Chondrocyte (in vitro differentiated cells): Measurements from ENCODE around the gene F13B. TPM values are rescaled to one million over a fixed set of nuclear protein-coding genes. Genes with fewer than 3 reads are reported as not detected.

Experiments used
- DNase-seq: peaks from one replicate; pipeline ENCODE4 v3.0.0; 2021; ENCODE audit warnings: mixed read lengths, low spot score
- H3K27ac Mint-ChIP-seq: one replicate; pipeline ENCODE4 v1.8.0; 2021; ENCODE audit warnings: mild to moderate bottlenecking, moderate library complexity, mixed read lengths; ENCODE audit not compliant: unreplicated experiment
- H3K27me3 Mint-ChIP-seq: 2 replicates; pipeline ENCODE4 v1.8.0; 2021; ENCODE audit warnings: low read depth, mixed read lengths
- H3K36me3 Mint-ChIP-seq: 2 replicates; pipeline ENCODE4 v1.8.0; 2021; ENCODE audit warnings: low read depth, mixed read lengths
- H3K4me1 Mint-ChIP-seq: 2 replicates; pipeline ENCODE4 v1.8.0; 2021; ENCODE audit warnings: low read depth, mild to moderate bottlenecking, mixed read lengths
- H3K4me3 Mint-ChIP-seq: one replicate; pipeline ENCODE4 v1.8.0; 2021; ENCODE audit warnings: mild to moderate bottlenecking, moderate library complexity, mixed read lengths; ENCODE audit not compliant: unreplicated experiment
- H3K9me3 Mint-ChIP-seq: 2 replicates; pipeline ENCODE4 v1.8.0; 2021; ENCODE audit warnings: low read depth, mixed read lengths
- CTCF ChIP-seq: fragments of 200-600 bp; sonication (generic); IDR thresholded peaks from 2 replicates; pipeline ENCODE4 v1.5.0; 2021; ENCODE audit warnings: antibody characterized with exemption, mild to moderate bottlenecking, moderate library complexity
- total RNA-seq: library from RNA; stranded (reverse); gene quantifications from 3 replicates; pipeline ENCODE4 v1.2.1, GENCODE V29; 2021

The F13B gene
- total RNA-seq, 1 donor from 2014 or later, result not detected

GRCh38 chr1:197016751-197017150 lies 50.3 kb downstream of the F13B start:
- Mint-ChIP-seq H3K4me1 (no peaks in the 10 kb centered on the region), H3K9me3 (peaks cover 1% of the 10 kb centered on the region), H3K36me3 (peaks cover under 1% of the 10 kb centered on the region), H3K4me3 (no peak overlapping the region), H3K27me3 (peaks cover 6% of the 10 kb centered on the region), H3K27ac (no peak overlapping the region)
- TF ChIP-seq CTCF, result no peak
- DNase-seq, result no peak

- H3K9me3 Mint-ChIP-seq, result peaks cover 7% of the 10 kb centered on the region
- no peaks in the 10 kb centered on the region for H3K27me3 Mint-ChIP-seq
- no peaks in the 10 kb centered on the region for H3K4me1 Mint-ChIP-seq
- no peak overlapping the region for H3K4me3 Mint-ChIP-seq
- no peak for DNase-seq
- no peak overlapping the region for H3K27ac Mint-ChIP-seq
- H3K36me3 Mint-ChIP-seq, result peaks cover 1% of the 10 kb centered on the region
- TF ChIP-seq CTCF, result no peak
These were observed 53.8 kb downstream of the F13B start for GRCh38 chr1:197013234-197013633.

- H3K27me3 Mint-ChIP-seq, result no peaks in the 10 kb centered on the region
- H3K4me3 Mint-ChIP-seq, result no peak overlapping the region
- no peak for DNase-seq
- no peak overlapping the region for H3K27ac Mint-ChIP-seq
- H3K4me1 Mint-ChIP-seq, result no peaks in the 10 kb centered on the region
- peaks cover 7% of the 10 kb centered on the region for H3K9me3 Mint-ChIP-seq
- TF ChIP-seq CTCF, result no peak
- H3K36me3 Mint-ChIP-seq, result peaks cover 1% of the 10 kb centered on the region
These were observed 55.4 kb downstream of the F13B start for GRCh38 chr1:197011614-197012013.

GRCh38 chr1:197008861-197009260 lies 58.2 kb downstream of the F13B start:
- Mint-ChIP-seq H3K9me3 (peaks cover 7% of the 10 kb centered on the region), H3K4me1 (no peaks in the 10 kb centered on the region), H3K27me3 (peaks cover 1% of the 10 kb centered on the region), H3K27ac (no peak overlapping the region), H3K36me3 (peaks cover 1% of the 10 kb centered on the region), H3K4me3 (no peak overlapping the region)
- TF ChIP-seq CTCF, result no peak
- no peak for DNase-seq

GRCh38 chr1:197003132-197003531 lies 63.9 kb downstream of the F13B start:
- no peak for DNase-seq
- TF ChIP-seq CTCF, result no peak
- Mint-ChIP-seq H3K27ac (no peak overlapping the region), H3K27me3 (peaks cover 1% of the 10 kb centered on the region), H3K36me3 (no peaks in the 10 kb centered on the region), H3K9me3 (no peaks in the 10 kb centered on the region), H3K4me3 (no peak overlapping the region), H3K4me1 (no peaks in the 10 kb centered on the region)
